Hindlimb muscle (tissue), 1 donor: ENCODE results near the gene APEH. TPM values are rescaled to one million over a fixed set of nuclear protein-coding genes. Genes with fewer than 3 reads are reported as not detected.

Experiments used
- DNase-seq: peaks from one replicate; pipeline ENCODE4 v3.0.0-alpha.2; 2013
- polyA plus RNA-seq: library from polyadenylated mRNA; unstranded; fragments of 120-200 nt; gene quantifications from one replicate; pipeline ENCODE4 v1.2.1, GENCODE V29; 2013; ENCODE audit not compliant: insufficient read length

Gene APEH
- polyA plus RNA-seq, 1 donor, result 66.4 TPM

- DNase-seq, result no peak
Observed at GRCh38 chr3:49715611-49716121, 41.5 kb downstream of the APEH start.

GRCh38 chr3:49716169-49716568 lies 42.0 kb downstream of the APEH start:
- DNase-seq, result no peak

GRCh38 chr3:49716691-49717210 lies 42.6 kb downstream of the APEH start:
- no peak for DNase-seq

- no peak for DNase-seq
Observed at GRCh38 chr3:49717211-49717958, 43.2 kb downstream of the APEH start.

DNA sequence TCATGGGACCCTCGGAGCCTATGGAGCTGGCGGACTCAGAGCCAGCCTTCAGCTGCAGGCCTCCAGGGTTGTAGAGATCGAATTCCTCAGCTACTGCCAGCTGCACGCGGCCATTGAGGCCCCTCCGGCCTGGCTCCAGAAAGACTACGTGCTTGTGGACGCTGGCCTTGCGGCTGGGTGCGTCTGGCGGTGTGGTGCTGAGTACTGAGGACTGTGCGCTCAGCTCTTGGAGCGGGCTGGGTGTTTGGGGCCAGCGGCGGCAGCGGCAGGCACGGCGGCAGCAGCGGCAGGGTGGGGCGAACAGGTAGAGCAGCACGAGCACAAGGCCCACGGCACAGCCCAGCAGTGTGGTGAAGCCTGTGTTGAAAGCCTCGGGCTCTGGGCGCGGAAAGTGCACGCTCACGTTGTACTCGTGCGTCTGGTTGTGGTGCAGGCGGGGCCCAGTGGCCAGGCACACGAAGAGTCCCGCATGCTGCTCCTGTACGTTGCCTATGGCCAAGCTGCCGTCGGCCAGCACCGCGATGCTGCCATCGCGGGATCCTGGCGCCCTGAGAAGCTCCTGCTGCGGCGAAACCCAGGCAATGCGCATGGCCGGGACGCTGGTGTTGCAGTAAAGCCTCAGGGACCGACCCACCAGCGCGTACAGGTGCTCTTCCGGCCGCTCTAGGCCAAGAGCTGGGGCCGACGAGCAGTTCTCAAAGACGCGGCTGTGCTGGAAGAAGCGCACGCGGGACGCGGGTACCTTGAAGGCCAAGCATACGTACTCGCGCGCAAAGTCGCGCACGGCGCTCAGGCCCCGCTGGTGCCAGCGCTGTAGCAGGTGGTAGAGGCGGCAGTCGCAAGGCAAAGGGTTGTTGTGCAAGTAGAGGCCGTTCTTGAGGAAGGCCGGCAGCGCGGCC lies 44.1 kb downstream of the APEH start:
- DNase-seq, result no peak

DNA sequence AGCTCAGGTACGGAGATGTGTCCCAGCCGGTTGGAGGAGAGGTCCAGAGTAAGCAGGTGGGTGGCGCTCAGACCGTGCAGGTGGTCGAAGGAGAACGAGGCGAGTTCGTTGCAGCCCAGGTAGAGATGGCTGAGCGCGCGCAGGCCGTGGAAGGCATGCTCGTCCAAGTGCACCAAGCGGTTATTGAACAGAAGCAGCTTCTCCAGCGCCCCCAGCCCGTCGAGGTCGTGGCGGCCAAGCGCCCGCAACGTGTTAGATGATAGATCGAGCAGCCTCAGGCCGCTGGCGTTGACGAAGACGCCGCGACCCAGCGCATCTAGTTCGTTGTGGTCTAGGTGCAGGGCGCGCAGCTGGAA lies 44.7 kb downstream of the APEH start:
- DNase-seq, result no peak

DNA sequence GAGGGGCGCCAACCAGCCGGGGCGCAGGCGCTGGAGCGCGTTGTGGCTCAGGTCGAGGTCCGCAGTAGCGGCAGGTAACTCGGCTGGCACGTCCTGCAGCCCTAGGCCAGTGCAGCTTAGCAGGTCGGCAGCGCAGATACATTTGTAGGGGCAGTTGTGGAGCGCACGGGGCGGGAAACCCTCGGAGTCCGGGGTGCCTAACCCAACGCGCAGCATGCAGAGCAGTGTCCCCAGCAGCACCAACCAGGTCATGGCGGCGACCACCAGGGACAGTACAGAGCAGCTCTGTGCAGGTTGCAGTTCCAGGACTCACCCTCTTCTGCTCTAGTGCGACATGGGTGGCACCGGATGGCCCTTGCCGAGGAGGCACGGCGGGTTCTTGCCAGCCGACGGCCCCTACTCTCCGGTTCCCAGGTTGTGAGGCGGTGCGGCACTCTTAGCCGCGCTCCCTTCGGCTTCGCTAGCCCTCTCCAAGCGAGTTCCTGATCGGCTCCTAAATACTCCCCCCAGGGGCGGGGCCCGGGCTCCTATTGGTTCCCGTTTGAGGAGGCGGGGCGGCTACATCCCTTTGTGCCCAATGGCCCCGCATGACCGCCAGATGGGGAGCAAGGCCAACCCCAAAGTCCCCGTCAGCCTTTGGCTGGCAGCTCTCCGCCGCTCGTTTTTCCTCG lies 45.2 kb downstream of the APEH start, which contains the start of gene AMIGO3:
TSS of gene AMIGO3 (minus strand) at position 471 of the 671 bp plus-strand sequence. CDS start at position 252, 219 bp downstream.
- DNase-seq, result peak; percentile 89

DNA sequence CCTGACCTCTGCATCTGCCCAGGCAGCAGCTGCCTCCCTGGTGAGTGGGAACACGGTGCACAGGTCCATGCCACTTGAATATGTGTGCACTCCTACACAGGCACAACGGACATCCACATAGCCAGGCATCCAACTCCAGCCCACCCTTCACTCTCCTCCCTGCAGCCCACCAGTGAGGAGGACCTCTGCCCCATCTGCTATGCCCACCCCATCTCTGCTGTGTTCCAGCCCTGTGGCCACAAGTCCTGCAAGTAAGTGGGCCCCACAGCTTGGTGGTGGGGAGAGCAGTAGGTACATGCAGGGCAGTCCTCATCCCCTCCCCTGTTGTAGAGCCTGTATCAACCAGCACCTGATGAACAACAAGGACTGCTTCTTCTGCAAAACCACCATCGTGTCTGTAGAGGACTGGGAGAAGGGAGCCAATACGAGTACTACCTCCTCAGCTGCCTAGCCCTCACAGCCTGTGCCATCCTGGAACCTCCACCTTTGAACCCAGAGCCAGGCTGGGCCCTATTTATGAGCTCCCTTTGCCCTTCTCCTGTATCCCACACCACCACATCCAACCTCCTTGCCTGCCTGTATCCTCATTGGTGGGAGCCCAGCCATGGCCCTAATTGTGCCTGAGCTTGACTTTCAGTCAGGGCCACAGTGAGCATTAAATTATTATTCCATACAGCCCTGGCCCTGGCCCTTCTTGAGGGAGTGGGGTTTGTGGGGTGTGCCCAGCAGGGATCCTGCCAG lies 46.9 kb downstream of the APEH start:
- no peak for DNase-seq

DNA sequence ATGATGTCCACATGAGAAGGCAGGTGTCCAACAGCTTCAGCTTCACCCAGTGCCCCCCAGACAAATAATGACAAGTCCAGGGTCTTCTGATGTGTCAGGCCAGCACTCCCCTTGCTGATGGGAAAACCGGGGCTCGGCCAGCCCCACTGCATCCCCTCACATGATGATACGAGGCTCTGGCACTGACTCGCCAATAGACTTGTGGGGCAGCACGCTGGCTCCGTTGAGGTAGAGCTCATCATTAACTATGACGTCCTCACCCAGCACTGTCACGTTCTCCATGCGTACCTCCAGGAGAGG lies 47.4 kb downstream of the APEH start:
- DNase-seq, result no peak

- DNase-seq, result no peak
Observed at GRCh38 chr3:49721896-49722781, 48.0 kb downstream of the APEH start.

DNA sequence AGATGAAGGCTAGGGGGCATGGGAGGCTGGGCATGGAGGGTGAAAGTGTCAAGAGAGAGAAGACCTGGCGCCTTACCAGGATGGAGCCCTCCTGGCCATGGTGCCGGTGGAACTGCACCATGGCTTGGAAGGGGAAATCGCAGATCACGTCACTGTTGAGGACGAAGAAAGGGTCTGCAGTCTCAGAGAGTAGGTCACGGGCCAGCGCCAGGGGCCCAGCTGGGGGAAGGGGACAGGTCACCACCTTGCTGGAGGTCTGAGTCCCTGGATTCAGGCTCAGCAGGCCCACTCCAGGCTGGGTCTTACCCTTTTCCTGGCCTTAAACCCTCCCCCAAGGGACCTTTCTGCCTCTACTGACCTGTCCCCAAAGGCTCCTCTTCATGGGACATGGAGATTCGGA lies 48.7 kb downstream of the APEH start:
- no peak for DNase-seq

- DNase-seq, result no peak
Observed at GRCh38 chr3:49723296-49723627, 49.1 kb downstream of the APEH start.

DNA sequence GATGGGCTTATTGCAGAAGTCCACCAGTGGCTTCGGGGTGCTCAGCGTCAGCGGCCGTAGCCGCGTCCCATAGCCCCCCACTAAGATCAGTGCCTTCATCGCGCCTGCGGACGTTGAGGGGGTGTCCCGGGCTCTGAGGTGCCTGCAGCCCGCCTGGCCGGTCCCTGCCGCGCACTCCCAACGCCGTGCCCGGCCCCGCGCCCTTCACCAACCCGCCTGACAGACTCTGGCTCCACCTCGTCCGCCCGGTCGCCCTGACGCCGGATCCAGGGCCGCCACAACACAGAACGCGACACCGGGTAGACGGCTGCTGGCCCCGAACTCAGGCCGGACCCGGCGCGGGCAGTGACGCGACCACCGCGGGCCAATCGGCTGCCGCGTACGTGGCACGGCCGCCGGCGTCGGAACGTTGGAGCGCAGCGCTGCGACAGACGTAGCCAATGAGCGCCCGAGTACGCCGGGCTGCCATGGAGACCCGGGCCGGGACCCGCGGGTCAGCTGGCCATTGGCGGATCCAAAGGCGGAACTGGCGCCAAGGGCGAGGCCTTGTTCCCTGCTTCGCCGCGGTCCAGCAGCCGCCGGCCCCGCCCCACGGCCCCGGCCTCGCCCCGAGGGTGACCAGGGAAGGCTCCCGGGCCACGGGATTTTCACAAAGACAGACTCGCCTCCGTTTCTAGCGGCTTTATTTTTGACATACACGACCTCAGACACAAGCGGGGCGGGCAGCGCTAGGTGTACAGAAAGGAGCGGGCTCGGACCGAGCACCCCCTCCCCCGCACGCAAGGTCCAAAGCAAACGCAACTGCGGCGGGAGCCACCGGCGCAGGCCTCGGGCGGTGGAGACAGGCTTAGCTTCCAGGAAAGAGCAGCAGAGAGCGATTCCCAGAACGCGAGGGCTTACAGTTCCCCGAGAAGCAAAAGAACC lies 49.7 kb downstream of the APEH start, which contains the start of gene GMPPB:
TSS of gene GMPPB (minus strand) at position 324 of the 924 bp plus-strand sequence. CDS start at position 99, 225 bp downstream.
- DNase-seq, result peak; percentile 99

- DNase-seq, result no peak
Observed at GRCh38 chr3:49724586-49724985, 50.4 kb downstream of the APEH start.

- no peak for DNase-seq
Observed at GRCh38 chr3:49725906-49726681, 51.9 kb downstream of the APEH start.

GRCh38 chr3:49727154-49727923 lies 53.2 kb downstream of the APEH start:
- DNase-seq, result no peak

GRCh38 chr3:49727924-49728361 lies 53.8 kb downstream of the APEH start:
- no peak for DNase-seq

GRCh38 chr3:49729966-49730609 lies 55.9 kb downstream of the APEH start:
- DNase-seq, result no peak
